ENCODE results near the gene ZNF785. TPM values are rescaled to one million over a fixed set of nuclear protein-coding genes. Genes with fewer than 3 reads are reported as not detected.

The ZNF785 gene
- total and polyA plus RNA-seq, 2 donors (not counting 1 experiment from before 2014, with no cell fraction given): 12.2 to 39.7 TPM

- Histone ChIP-seq H4K20me1 (ENCODE audit: control insufficient read depth, insufficient read depth, low read length, poor library complexity, severe bottlenecking) (no peaks in the 10 kb centered on the region), H3K79me2 (ENCODE audit: control insufficient read depth, insufficient read depth, low read length) (peaks cover 10% of the 10 kb centered on the region), H2AFZ (ENCODE audit: insufficient read depth, low read depth, low read length, poor library complexity, severe bottlenecking) (no peak overlapping the region), H3K9me3 (ENCODE audit: control extremely low read depth in 1 of 3, control insufficient read depth in 2 of 3, insufficient read depth in 1 of 3, low read length in 2 of 3) (no peaks in the 10 kb centered on the region), H3K4me3 (ENCODE audit: control extremely low read depth in 1 of 5, extremely low read depth in 1 of 5, insufficient read depth in 1 of 5, low read depth in 2 of 5, low read length in 4 of 5) (no peak overlapping the region), H3K4me1 (ENCODE audit: control insufficient read depth in 2 of 2, insufficient read depth in 2 of 2, low read length in 2 of 2) (peaks cover 8 to 17% of the 10 kb centered on the region in 2 donors), H3K27me3 (replicated peaks in 1 of 4; ENCODE audit: control extremely low read depth in 1 of 4, control insufficient read depth in 3 of 4, insufficient read depth in 4 of 4, low read length in 3 of 4) (no peaks in the 10 kb centered on the region), H3K27ac (ENCODE audit: low read length in 2 of 2) (no peak overlapping the region), H3K36me3 (replicated peaks in 1 of 2; ENCODE audit: control extremely low read depth in 1 of 2, control insufficient read depth in 1 of 2, extremely low read depth in 1 of 2, insufficient read depth in 2 of 2, low read length in 1 of 2) (peaks cover 0 to 22% of the 10 kb centered on the region in 2 experiments), H3K4me2 (replicated peaks; ENCODE audit: low read depth, low read length, poor library complexity, severe bottlenecking) (no peak overlapping the region), H3K9ac (ENCODE audit: low read length) (no peak overlapping the region)
- intact Hi-C loops (cut with micrococcal nuclease): no loop called here
- CTCF ChIA-PET: no interaction called here
- ATAC-seq (ENCODE audit: low read depth) (no peak), DNase-seq (no peak)
- TF ChIP-seq CTCF (IDR thresholded peaks at IDR 0.05) (no peak), EZH2 (IDR thresholded peaks at IDR 0.05; ENCODE audit: borderline replicate concordance, insufficient read depth, low read depth, low read length, poor library complexity, severe bottlenecking) (no peak)
- no peaks in the 10 kb centered on the region for H3K27me3 Mint-ChIP-seq
- no peak overlapping the region for H3K4me3 Mint-ChIP-seq
- peaks cover 19% of the 10 kb centered on the region for H3K4me1 Mint-ChIP-seq
- no peak overlapping the region for H3K27ac Mint-ChIP-seq
- WGBS (ENCODE audit: insufficient coverage): 98% methylated on average over 5 of the region's 7 CpGs
- POLR2A ChIA-PET: no interaction called here
- no peaks in the 10 kb centered on the region for H3K9me3 Mint-ChIP-seq (ENCODE audit: insufficient read depth)
Observed at GRCh38 chr16:30581457-30581856, 4.0 kb downstream of the ZNF785 start.

GRCh38 chr16:30574678-30575077 is 10.8 kb downstream of the ZNF785 start:
- intact Hi-C loops (cut with micrococcal nuclease): no loop called here
- H3K36me3 ChIP-seq (replicated peaks in 1 of 2; ENCODE audit: control extremely low read depth in 1 of 2, control insufficient read depth in 1 of 2, extremely low read depth in 1 of 2, insufficient read depth in 2 of 2, low read length in 1 of 2): peaks cover 0 to 3% of the 10 kb centered on the region in 2 experiments
- ChIA-PET POLR2A (no interaction called here), CTCF (interaction anchor here (0.7 to 1.0 kb wide), 2 partner anchors 24 to 26 kb away, joined by 4 to 5 read pairs; no protein-coding TSS in a partner anchor)
- peaks cover 6% of the 10 kb centered on the region for H3K79me2 ChIP-seq (ENCODE audit: control insufficient read depth, insufficient read depth, low read length)
- no peaks in the 10 kb centered on the region for H3K27me3 Mint-ChIP-seq
- H3K4me3 ChIP-seq (ENCODE audit: control extremely low read depth in 1 of 5, extremely low read depth in 1 of 5, insufficient read depth in 1 of 5, low read depth in 2 of 5, low read length in 4 of 5): no peak overlapping the region
- no peaks in the 10 kb centered on the region for H3K9me3 Mint-ChIP-seq (ENCODE audit: insufficient read depth)
- no peak overlapping the region for H3K9ac ChIP-seq (ENCODE audit: low read length)
- H3K27ac ChIP-seq (ENCODE audit: low read length in 2 of 2): no peak overlapping the region
- H3K4me2 ChIP-seq (replicated peaks; ENCODE audit: low read depth, low read length, poor library complexity, severe bottlenecking): no peak overlapping the region
- no CpG with 5 or more reads among the region's 1 CpG for WGBS (ENCODE audit: insufficient coverage)
- no peak for ATAC-seq (ENCODE audit: low read depth)
- H3K4me1 Mint-ChIP-seq: peaks cover 23% of the 10 kb centered on the region
- H4K20me1 ChIP-seq (ENCODE audit: control insufficient read depth, insufficient read depth, low read length, poor library complexity, severe bottlenecking): no peaks in the 10 kb centered on the region
- no peaks in the 10 kb centered on the region for H3K9me3 ChIP-seq (ENCODE audit: control extremely low read depth in 1 of 3, control insufficient read depth in 2 of 3, insufficient read depth in 1 of 3, low read length in 2 of 3)
- H2AFZ ChIP-seq (ENCODE audit: insufficient read depth, low read depth, low read length, poor library complexity, severe bottlenecking): no peak overlapping the region
- no peak for TF ChIP-seq EZH2 (IDR thresholded peaks at IDR 0.05; ENCODE audit: borderline replicate concordance, insufficient read depth, low read depth, low read length, poor library complexity, severe bottlenecking)
- no peak for TF ChIP-seq CTCF (IDR thresholded peaks at IDR 0.05)
- no peak overlapping the region for H3K4me3 Mint-ChIP-seq
- DNase-seq: no peak
- H3K27me3 ChIP-seq (replicated peaks in 1 of 4; ENCODE audit: control extremely low read depth in 1 of 4, control insufficient read depth in 3 of 4, insufficient read depth in 4 of 4, low read length in 3 of 4): no peaks in the 10 kb centered on the region
- peaks cover 9 to 19% of the 10 kb centered on the region in 2 donors for H3K4me1 ChIP-seq (ENCODE audit: control insufficient read depth in 2 of 2, insufficient read depth in 2 of 2, low read length in 2 of 2)
- no peak overlapping the region for H3K27ac Mint-ChIP-seq

Data from B cell (primary cell).